Trophoblast cell (in vitro differentiated cells and primary cell): Measurements from ENCODE around the gene P3H2.

ENCODE experiments used
- DNase-seq, 2 donors: peaks; one replicate each; pipeline ENCODE4 v3.0.0-alpha.2; 2016
- H2AFZ ChIP-seq: 2 replicates; pipeline ENCODE4 v1.6.1; 2013; ENCODE audit warnings: low read length, moderate library complexity, mild to moderate bottlenecking; ENCODE audit not compliant: insufficient read depth, poor library complexity
- H2AK5ac ChIP-seq: 2 replicates; pipeline ENCODE4 v1.6.1; 2013; ENCODE audit warnings: mild to moderate bottlenecking, low read length
- H2BK120ac ChIP-seq: 2 replicates; pipeline ENCODE4 v1.6.1; 2013; ENCODE audit warnings: low read length, mild to moderate bottlenecking, moderate library complexity; ENCODE audit not compliant: insufficient read depth, poor library complexity
- H2BK12ac ChIP-seq: 2 replicates; pipeline ENCODE4 v1.6.1; 2013; ENCODE audit warnings: mild to moderate bottlenecking, low read length, moderate library complexity
- H2BK5ac ChIP-seq: 2 replicates; pipeline ENCODE4 v1.6.1; 2013; ENCODE audit warnings: low read length, low read depth, moderate library complexity, mild to moderate bottlenecking; ENCODE audit not compliant: poor library complexity
- H3K14ac ChIP-seq: 2 replicates; pipeline ENCODE4 v1.6.1; 2013; ENCODE audit warnings: mild to moderate bottlenecking, low read length
- H3K18ac ChIP-seq: 2 replicates; pipeline ENCODE4 v1.6.1; 2013; ENCODE audit warnings: mild to moderate bottlenecking, low read length
- H3K23ac ChIP-seq: 2 replicates; pipeline ENCODE4 v1.6.1; 2013; ENCODE audit warnings: low read length
- H3K27ac ChIP-seq: 2 replicates; pipeline ENCODE4 v1.5.1; 2013; ENCODE audit warnings: low read depth, mild to moderate bottlenecking, inconsistent platforms, low read length, moderate library complexity
- H3K27me3 ChIP-seq: 2 replicates; pipeline ENCODE4 v1.6.1; 2013; ENCODE audit warnings: inconsistent platforms, mild to moderate bottlenecking, low read length, moderate library complexity; ENCODE audit not compliant: insufficient read depth
- H3K36me3 ChIP-seq, 2 experiments: 1 replicate in 1 of 2; 2 replicates in 1 of 2; pipeline ENCODE4 v1.6.1; 2013; ENCODE audit warnings: low read length in 2 of 2, mild to moderate bottlenecking in 2 of 2, moderate library complexity in 1 of 2; ENCODE audit not compliant: insufficient read depth in 2 of 2, control insufficient read depth in 1 of 2
- H3K4ac ChIP-seq: 2 replicates; pipeline ENCODE4 v1.6.1; 2013; ENCODE audit warnings: low read depth, mild to moderate bottlenecking, low read length, moderate library complexity
- H3K4me1 ChIP-seq, 2 experiments: 1 replicate in 1 of 2; 2 replicates in 1 of 2; pipeline ENCODE4 v1.6.1; 2013; ENCODE audit warnings: low read length in 2 of 2, mild to moderate bottlenecking in 2 of 2, moderate library complexity in 1 of 2; ENCODE audit not compliant: insufficient read depth in 2 of 2, control insufficient read depth in 1 of 2
- H3K4me2 ChIP-seq: 2 replicates; pipeline ENCODE4 v1.6.1; 2013; ENCODE audit warnings: inconsistent platforms, mild to moderate bottlenecking, low read length, moderate library complexity
- H3K4me3 ChIP-seq: 2 replicates; pipeline ENCODE4 v1.5.1; 2013; ENCODE audit warnings: mild to moderate bottlenecking, low read depth, low read length, inconsistent platforms
- H3K79me1 ChIP-seq: one replicate; pipeline ENCODE4 v1.6.1; 2013; ENCODE audit warnings: low read length
- H3K79me2 ChIP-seq: 2 replicates; pipeline ENCODE4 v1.6.1; 2013; ENCODE audit warnings: low read length, mild to moderate bottlenecking; ENCODE audit not compliant: control insufficient read depth, insufficient read depth, poor library complexity
- H3K9ac ChIP-seq: 2 replicates; pipeline ENCODE4 v1.6.1; 2013; ENCODE audit warnings: mild to moderate bottlenecking, low read length
- H3K9me3 ChIP-seq: 2 replicates; pipeline ENCODE4 v1.6.1; 2013; ENCODE audit warnings: low read depth, mild to moderate bottlenecking, control low read depth, inconsistent platforms, low read length; ENCODE audit not compliant: insufficient read depth
- H4K12ac ChIP-seq: 2 replicates; pipeline ENCODE4 v1.6.1; 2013; ENCODE audit warnings: low read depth, mild to moderate bottlenecking, low read length, moderate library complexity
- H4K8ac ChIP-seq: 2 replicates; pipeline ENCODE4 v1.6.1; 2013; ENCODE audit warnings: low read depth, mild to moderate bottlenecking, low read length, moderate library complexity
- H4K91ac ChIP-seq: one replicate; pipeline ENCODE4 v1.6.1; 2013; ENCODE audit warnings: low read depth, mild to moderate bottlenecking, low read length, moderate library complexity
- WGBS: extraction: QIAGEN DNeasy Blood & Tissue Kit; methylation state at CpG from one replicate; pipeline ENCODE4 v1.1.7; 2013; ENCODE audit warnings: missing lambda C conversion rate; ENCODE audit not compliant: insufficient read length, insufficient coverage; ENCODE audit errors: extremely low coverage; 5-methylcytosine and 5-hydroxymethylcytosine counted together

Gene P3H2

DNA sequence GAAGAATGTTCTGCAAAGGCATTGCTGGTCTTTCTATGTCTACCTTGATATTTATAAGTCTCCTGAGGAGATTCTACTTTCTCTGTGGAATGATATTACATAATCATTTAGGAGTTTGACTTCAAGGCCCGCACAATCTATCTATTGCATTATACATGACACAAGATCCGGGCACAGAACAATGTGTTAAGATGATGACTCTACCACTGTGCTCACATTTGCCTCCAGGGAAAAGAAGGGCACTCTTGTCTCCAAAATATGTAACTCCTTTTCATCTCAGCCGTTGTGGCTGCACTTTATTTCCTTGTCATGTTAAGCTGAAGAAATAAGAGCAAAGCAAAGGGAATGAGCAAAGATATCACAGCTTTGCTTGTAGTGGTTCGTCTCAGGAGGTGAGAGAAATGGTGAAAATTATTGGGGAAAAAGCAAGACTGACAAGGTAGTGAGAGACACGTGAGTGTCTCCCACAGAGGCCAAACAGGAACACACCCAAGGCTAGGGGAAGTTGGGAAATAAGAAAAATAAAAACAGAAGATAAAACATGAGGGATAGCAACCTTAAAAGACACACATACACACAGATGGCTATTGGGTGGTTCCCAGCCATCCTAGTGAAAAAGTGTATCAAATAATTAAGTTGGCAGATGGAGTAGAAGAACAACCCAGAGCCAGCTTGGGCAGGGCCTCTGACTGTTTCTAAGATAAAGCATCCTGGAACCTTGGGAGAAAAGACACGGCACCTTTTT, 184.3 kb downstream of the P3H2 start:
- no peak overlapping the region for H2AFZ ChIP-seq
- H2AK5ac ChIP-seq = no peak overlapping the region
- no peak overlapping the region for H4K8ac ChIP-seq
- H3K36me3 ChIP-seq = no peaks in the 10 kb centered on the region
- H3K4me1 ChIP-seq = peaks cover 3 to 10% of the 10 kb centered on the region in 2 experiments
- DNase-seq = peak; percentile 93 to 99
- no peak overlapping the region for H3K23ac ChIP-seq
- H3K4me2 ChIP-seq = no peak overlapping the region
- H3K4ac ChIP-seq = no peak overlapping the region
- no peak overlapping the region for H3K14ac ChIP-seq
- no peak overlapping the region for H4K91ac ChIP-seq
- no peak overlapping the region for H2BK120ac ChIP-seq
- no peak overlapping the region for H3K18ac ChIP-seq
- no peak overlapping the region for H3K27ac ChIP-seq
- H3K9ac ChIP-seq = no peak overlapping the region
- no peak overlapping the region for H3K4me3 ChIP-seq
- H3K79me1 ChIP-seq = peaks cover 4% of the 10 kb centered on the region
- H3K79me2 ChIP-seq = no peaks in the 10 kb centered on the region
- H3K9me3 ChIP-seq = no peaks in the 10 kb centered on the region
- H2BK5ac ChIP-seq = no peak overlapping the region
- H2BK12ac ChIP-seq = no peak overlapping the region
- WGBS = no CpG with 5 or more reads among the region's 6 CpGs
- H4K12ac ChIP-seq = no peak overlapping the region
- no peaks in the 10 kb centered on the region for H3K27me3 ChIP-seq

DNA sequence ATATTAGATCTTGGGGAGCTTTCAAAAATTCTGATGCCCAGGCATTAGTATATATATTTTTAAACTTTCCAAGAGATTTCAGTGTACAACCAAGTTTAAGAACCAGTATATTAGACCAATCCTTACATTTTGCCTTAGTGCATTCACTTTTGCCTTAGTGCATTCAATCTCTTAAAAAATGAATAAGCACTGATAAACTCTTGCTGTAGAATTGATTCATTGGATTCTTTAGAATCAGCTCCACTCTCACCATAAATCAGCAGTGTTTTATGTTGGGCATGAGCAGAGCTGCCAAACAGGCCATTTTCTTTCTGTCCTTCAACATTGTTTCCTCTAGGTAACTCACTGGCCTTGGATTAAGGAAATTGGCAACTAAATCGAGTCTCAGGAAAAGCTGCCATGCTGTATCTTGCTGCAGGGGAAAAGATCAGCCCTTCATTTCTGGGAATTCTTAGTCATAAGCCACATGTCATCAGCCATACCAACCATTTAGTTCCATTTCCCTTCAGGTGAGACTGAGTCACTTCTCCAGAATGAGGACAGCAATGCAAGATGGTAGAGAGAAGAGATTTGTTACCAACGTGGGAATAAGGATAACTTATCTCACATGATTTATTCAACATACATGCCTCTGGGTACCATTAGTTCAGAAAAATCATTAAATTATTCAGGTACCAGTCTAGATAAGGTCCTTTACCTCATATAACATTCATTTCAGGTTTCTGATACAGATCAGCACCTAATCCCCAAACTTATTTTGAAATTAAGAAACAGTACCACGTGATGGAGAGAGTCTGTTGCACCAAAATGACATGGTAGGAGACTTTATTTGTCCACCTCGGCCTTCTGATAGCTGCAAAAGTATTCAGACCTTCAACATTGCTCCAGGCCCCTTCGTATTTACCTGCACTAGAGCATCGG, 192.5 kb downstream of the P3H2 start:
- Histone ChIP-seq H4K12ac (no peak overlapping the region), H3K27me3 (no peaks in the 10 kb centered on the region), H3K9me3 (no peaks in the 10 kb centered on the region), H3K23ac (no peak overlapping the region), H3K4me1 (no peaks in the 10 kb centered on the region), H2AK5ac (no peak overlapping the region), H2BK5ac (no peak overlapping the region), H4K91ac (no peak overlapping the region), H3K27ac (no peak overlapping the region), H3K4ac (no peak overlapping the region), H3K79me1 (no peaks in the 10 kb centered on the region), H3K4me2 (no peak overlapping the region), H2BK12ac (no peak overlapping the region), H2AFZ (no peak overlapping the region), H4K8ac (no peak overlapping the region), H3K36me3 (no peaks in the 10 kb centered on the region), H3K79me2 (no peaks in the 10 kb centered on the region), H2BK120ac (no peak overlapping the region), H3K18ac (no peak overlapping the region), H3K4me3 (no peak overlapping the region), H3K14ac (no peak overlapping the region), H3K9ac (no peak overlapping the region)
- DNase-seq = peak; percentile 76 to 92
- WGBS = no CpG with 5 or more reads among the region's 6 CpGs

DNA sequence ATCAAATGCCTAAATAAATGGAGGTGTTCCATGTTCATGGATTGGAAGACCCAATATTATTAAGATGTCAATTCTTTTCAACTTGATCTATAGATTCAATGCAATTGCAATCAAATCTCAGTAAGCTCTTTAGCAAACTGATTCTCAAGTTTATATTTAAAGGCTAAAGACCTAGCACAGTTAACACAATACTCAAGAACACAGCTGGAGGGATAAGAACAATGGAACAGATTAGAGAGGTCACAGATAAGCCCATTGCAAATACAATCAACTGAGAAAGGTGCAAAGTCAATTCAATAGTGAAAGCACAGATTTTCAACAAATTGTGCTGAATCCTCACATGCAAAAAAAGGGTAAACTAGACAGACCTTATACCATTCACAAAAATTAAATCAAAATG, 198.9 kb downstream of the P3H2 start:
- H3K4me1 ChIP-seq = no peaks in the 10 kb centered on the region
- no peak overlapping the region for H2AK5ac ChIP-seq
- no peak overlapping the region for H2AFZ ChIP-seq
- H3K9ac ChIP-seq = no peak overlapping the region
- H3K23ac ChIP-seq = no peak overlapping the region
- no peak overlapping the region for H3K18ac ChIP-seq
- no peaks in the 10 kb centered on the region for H3K27me3 ChIP-seq
- no peak overlapping the region for H3K27ac ChIP-seq
- H3K14ac ChIP-seq = no peak overlapping the region
- no peak overlapping the region for H4K8ac ChIP-seq
- no peak overlapping the region for H2BK120ac ChIP-seq
- no peaks in the 10 kb centered on the region for H3K9me3 ChIP-seq
- no peak overlapping the region for H3K4me3 ChIP-seq
- no peaks in the 10 kb centered on the region for H3K79me1 ChIP-seq
- no peak overlapping the region for H3K4ac ChIP-seq
- no peak overlapping the region for H4K91ac ChIP-seq
- H2BK5ac ChIP-seq = no peak overlapping the region
- no peak overlapping the region for H4K12ac ChIP-seq
- H3K36me3 ChIP-seq = no peaks in the 10 kb centered on the region
- no peak overlapping the region for H3K4me2 ChIP-seq
- H3K79me2 ChIP-seq = no peaks in the 10 kb centered on the region
- DNase-seq = no peak
- H2BK12ac ChIP-seq = no peak overlapping the region

DNA sequence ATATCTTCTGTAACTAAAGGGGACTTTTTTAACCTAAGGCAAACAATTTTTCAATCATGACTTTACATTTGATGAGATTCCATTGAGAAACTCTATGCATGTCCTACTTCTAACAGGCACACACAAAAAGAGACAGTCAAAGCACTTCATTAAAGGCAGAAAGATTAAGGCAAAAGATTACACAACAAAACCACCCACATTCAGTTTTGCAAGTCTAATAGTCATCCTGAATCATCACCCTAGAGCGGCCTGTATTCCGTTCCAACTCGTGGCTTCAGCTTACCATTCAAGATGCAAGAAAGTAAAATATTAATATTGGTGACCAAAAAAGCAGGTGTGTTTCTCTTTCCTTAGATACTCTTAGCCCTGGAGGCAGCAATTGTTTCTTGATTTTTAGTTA, 205.9 kb downstream of the P3H2 start:
- Histone ChIP-seq H2AK5ac (no peak overlapping the region), H3K79me2 (no peaks in the 10 kb centered on the region), H2BK5ac (no peak overlapping the region), H3K4me1 (no peaks in the 10 kb centered on the region), H4K12ac (no peak overlapping the region), H3K27me3 (no peaks in the 10 kb centered on the region), H4K91ac (no peak overlapping the region), H3K14ac (no peak overlapping the region), H2AFZ (no peak overlapping the region), H2BK120ac (no peak overlapping the region), H3K4ac (no peak overlapping the region), H3K4me2 (no peak overlapping the region), H3K79me1 (no peaks in the 10 kb centered on the region), H4K8ac (no peak overlapping the region), H3K27ac (no peak overlapping the region), H3K9me3 (no peaks in the 10 kb centered on the region), H3K4me3 (no peak overlapping the region), H3K18ac (no peak overlapping the region), H2BK12ac (no peak overlapping the region), H3K23ac (no peak overlapping the region), H3K36me3 (no peaks in the 10 kb centered on the region), H3K9ac (no peak overlapping the region)
- no CpG with 5 or more reads among the region's 3 CpGs for WGBS
- peak; percentile 54 to 78 for DNase-seq
